GM12878 (cell line): ENCODE measurements around the gene TLR10. TPM values are rescaled to one million over a fixed set of nuclear protein-coding genes. Genes with fewer than 3 reads are reported as not detected.

Experiments
- BRCA1 ChIP-seq: IDR thresholded peaks from 2 replicates; pipeline ENCODE4 v1.6.1; 2011; ENCODE audit warnings: low read depth, low read length, improper control_type of control experiment
- CBFB ChIP-seq: IDR thresholded peaks from 2 replicates; pipeline ENCODE4 v1.6.1; 2016; ENCODE audit warnings: antibody characterized with exemption, low read depth
- CHD2 ChIP-seq: IDR thresholded peaks from 2 replicates; pipeline ENCODE4 v1.6.1; 2011; ENCODE audit warnings: low read depth, low read length, improper control_type of control experiment, borderline replicate concordance
- DPF2 ChIP-seq: fragments of 450-650 bp; IDR thresholded peaks from 2 replicates; pipeline ENCODE4 v1.6.1; 2017; ENCODE audit warnings: mild to moderate bottlenecking
- IRF4 ChIP-seq: IDR thresholded peaks from 2 replicates; pipeline ENCODE4 v1.6.1; 2011; ENCODE audit warnings: low read depth, low read length
- MXI1 ChIP-seq: fragments of 150-350 bp; IDR thresholded peaks from 2 replicates; pipeline ENCODE4 v1.6.1; 2011; ENCODE audit warnings: low read depth, mild to moderate bottlenecking, inconsistent platforms, low read length, improper control_type of control experiment
- MYB ChIP-seq: fragments of 150-350 bp; IDR thresholded peaks from 2 replicates; pipeline ENCODE4 v1.6.1; 2014; ENCODE audit warnings: mild to moderate bottlenecking, low read depth, low read length, borderline replicate concordance
- NBN ChIP-seq: fragments of 450-650 bp; IDR thresholded peaks from 2 replicates; pipeline ENCODE4 v1.6.1; 2016
- RB1 ChIP-seq: fragments of 450-650 bp; formaldehyde crosslinking; IDR thresholded peaks from 2 replicates; pipeline ENCODE4 v1.6.1; 2017; ENCODE audit warnings: mild to moderate bottlenecking, borderline replicate concordance
- RELA ChIP-seq: fragments of 450-650 bp; IDR thresholded peaks from 2 replicates; pipeline ENCODE4 v1.8.0; 2014; ENCODE audit warnings: borderline replicate concordance; ENCODE audit not compliant: partially characterized antibody
- RUNX3 ChIP-seq: IDR thresholded peaks from 2 replicates; pipeline ENCODE4 v1.6.1; 2012; ENCODE audit warnings: low read length, inconsistent platforms
- SUPT20H ChIP-seq: IDR thresholded peaks from 2 replicates; pipeline ENCODE4 v1.6.1; 2011; ENCODE audit warnings: low read depth, mild to moderate bottlenecking, low read length, moderate library complexity, borderline replicate concordance; ENCODE audit not compliant: control insufficient read depth
- TCF12 ChIP-seq: IDR thresholded peaks from 2 replicates; pipeline ENCODE4 v1.6.1; 2011; ENCODE audit warnings: low read depth, mild to moderate bottlenecking, low read length
- TCF7 ChIP-seq: IDR thresholded peaks from 2 replicates; pipeline ENCODE4 v1.6.1; 2014; ENCODE audit warnings: antibody characterized with exemption, borderline replicate concordance
- polyA plus RNA-seq, 11 experiments: library from polyadenylated mRNA; depleted of rRNA in 4 of 11; unstranded in 6 of 11; stranded (reverse) in 5 of 11; fragments of >200 nt; fragmentation: Nextera tagmentation in 4 of 11; fragmentation: Illumina TruSeq in 1 of 11; extraction: Ambion mirVana in 4 of 11; extraction: Trizol in 1 of 11; gene quantifications; 1 replicate in 1 of 11; 2 replicates in 10 of 11; pipeline versions ENCODE4 v1.2.1 to v1.2.3, GENCODE V29; 2011 to 2016; ENCODE audit warnings: inconsistent platforms in 2 of 11, missing spikeins in 2 of 11, low read depth in 1 of 11
- total RNA-seq, 4 experiments: library from RNA; depleted of rRNA in 3 of 4; stranded (reverse); fragments of >200 nt in 3 of 4; fragmentation: Illumina TruSeq in 1 of 4; extraction: Trizol in 1 of 4; gene quantifications; 2 replicates each; pipeline versions ENCODE4 v1.2.1 to v1.2.3, GENCODE V29; 2013 to 2021
- TF ChIP-seq, protein P1 (sequence below): fragments of 450-650 bp; IDR thresholded peaks from 2 replicates; pipeline ENCODE4 v1.6.1; 2017; ENCODE audit warnings: mild to moderate bottlenecking, moderate library complexity
- TF ChIP-seq, protein P2 (sequence below): IDR thresholded peaks from 2 replicates; pipeline ENCODE4 v1.6.1; 2011; ENCODE audit warnings: borderline replicate concordance, low read depth, mild to moderate bottlenecking, moderate library complexity, low read length; ENCODE audit not compliant: insufficient read depth, poor library complexity, severe bottlenecking
- TF ChIP-seq, protein P3 (sequence below): IDR thresholded peaks from 2 replicates; pipeline ENCODE4 v1.6.1; 2012; ENCODE audit warnings: low read depth, low read length, improper control_type of control experiment
- TF ChIP-seq, protein P4 (sequence below), 3 experiments: IDR thresholded peaks in 2 of 3; conservative IDR thresholded peaks in 1 of 3; 2 replicates each; pipeline ENCODE4 v1.5.1; 2011; ENCODE audit warnings: low read depth in 3 of 3, low read length in 3 of 3, mild to moderate bottlenecking in 3 of 3, control low read depth in 2 of 3, moderate library complexity in 2 of 3, inconsistent platforms in 1 of 3, mixed read lengths in 1 of 3; ENCODE audit not compliant: control insufficient read depth in 2 of 3, insufficient read depth in 1 of 3; ENCODE audit errors: extremely low read depth in 1 of 3
- TF ChIP-seq, protein P5 (sequence below): IDR thresholded peaks from 2 replicates; pipeline ENCODE4 v1.6.1; 2011; ENCODE audit warnings: borderline replicate concordance, low read depth, mild to moderate bottlenecking, moderate library complexity, mixed read lengths, low read length; ENCODE audit not compliant: insufficient read depth; ENCODE audit errors: extremely low read length

The TLR10 gene
- total and polyA plus RNA-seq, 10 of the 15 experiments (the other 5 are each of a cell fraction or from before 2014, with no cell fraction given), result 31.5 to 149 (median 64.9) TPM

DNA sequence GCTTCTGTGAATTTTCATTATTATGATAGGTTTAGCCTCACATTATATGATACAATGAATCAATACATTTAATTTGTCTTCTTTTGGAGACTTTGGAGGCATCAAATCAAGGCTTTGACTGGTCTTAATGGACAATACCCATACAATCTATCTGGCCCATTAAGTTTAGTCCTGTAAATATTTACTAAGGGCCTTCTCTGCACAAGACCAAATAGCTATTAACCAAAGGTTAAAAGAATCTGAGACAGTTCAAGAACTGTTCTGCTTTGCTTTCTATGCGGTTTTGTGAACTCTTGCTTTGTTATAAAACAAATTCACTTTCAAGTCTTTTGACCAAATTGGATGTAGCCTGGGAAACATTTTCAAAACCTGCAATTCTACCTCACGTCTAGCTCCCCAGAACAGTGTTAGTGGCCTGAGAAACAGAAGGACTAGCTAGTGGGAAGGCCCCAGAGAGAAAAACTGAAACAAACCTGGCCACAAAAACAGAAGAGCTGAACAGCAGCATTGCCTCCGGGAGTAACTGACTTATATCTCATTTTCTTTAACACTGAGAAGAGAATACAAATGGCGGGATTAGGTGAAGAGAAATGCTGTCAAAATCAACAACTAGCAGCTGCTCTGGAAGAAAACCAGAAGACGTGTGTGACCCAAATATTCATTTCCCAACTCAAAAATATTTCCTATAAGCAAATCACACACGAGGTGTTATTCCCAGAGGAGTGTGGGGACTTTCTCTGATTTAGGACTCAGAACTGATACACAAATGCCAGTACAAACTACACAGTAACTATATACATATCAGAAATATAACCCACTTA, 21.3 kb upstream of the TLR10 start (continued):
- TF ChIP-seq SUPT20H (no peak), MYB (no peak), NBN (peak; percentile 80), CBFB (peak; percentile 57), BRCA1 (0 out of 2 replicates have a peak, but pooled peaks have one; percentile 22), RB1 (peak; percentile 23; the same call in 1 of the 2 replicates), DPF2 (peak; percentile 63), MXI1 (peak; percentile 81), CHD2 (peak; percentile 59; the same call in 1 of the 2 replicates), IRF4 (peak; percentile 92), RUNX3 (peak; percentile 90), RELA (peak; percentile 41), TCF7 (peak; percentile 12; the same call in 1 of the 2 replicates), TCF12 (peak; percentile 89; the same call in 1 of the 2 replicates)
- TF ChIP-seq, protein P1, sequence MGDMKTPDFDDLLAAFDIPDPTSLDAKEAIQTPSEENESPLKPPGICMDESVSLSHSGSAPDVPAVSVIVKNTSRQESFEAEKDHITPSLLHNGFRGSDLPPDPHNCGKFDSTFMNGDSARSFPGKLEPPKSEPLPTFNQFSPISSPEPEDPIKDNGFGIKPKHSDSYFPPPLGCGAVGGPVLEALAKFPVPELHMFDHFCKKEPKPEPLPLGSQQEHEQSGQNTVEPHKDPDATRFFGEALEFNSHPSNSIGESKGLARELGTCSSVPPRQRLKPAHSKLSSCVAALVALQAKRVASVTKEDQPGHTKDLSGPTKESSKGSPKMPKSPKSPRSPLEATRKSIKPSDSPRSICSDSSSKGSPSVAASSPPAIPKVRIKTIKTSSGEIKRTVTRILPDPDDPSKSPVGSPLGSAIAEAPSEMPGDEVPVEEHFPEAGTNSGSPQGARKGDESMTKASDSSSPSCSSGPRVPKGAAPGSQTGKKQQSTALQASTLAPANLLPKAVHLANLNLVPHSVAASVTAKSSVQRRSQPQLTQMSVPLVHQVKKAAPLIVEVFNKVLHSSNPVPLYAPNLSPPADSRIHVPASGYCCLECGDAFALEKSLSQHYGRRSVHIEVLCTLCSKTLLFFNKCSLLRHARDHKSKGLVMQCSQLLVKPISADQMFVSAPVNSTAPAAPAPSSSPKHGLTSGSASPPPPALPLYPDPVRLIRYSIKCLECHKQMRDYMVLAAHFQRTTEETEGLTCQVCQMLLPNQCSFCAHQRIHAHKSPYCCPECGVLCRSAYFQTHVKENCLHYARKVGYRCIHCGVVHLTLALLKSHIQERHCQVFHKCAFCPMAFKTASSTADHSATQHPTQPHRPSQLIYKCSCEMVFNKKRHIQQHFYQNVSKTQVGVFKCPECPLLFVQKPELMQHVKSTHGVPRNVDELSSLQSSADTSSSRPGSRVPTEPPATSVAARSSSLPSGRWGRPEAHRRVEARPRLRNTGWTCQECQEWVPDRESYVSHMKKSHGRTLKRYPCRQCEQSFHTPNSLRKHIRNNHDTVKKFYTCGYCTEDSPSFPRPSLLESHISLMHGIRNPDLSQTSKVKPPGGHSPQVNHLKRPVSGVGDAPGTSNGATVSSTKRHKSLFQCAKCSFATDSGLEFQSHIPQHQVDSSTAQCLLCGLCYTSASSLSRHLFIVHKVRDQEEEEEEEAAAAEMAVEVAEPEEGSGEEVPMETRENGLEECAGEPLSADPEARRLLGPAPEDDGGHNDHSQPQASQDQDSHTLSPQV, result peak; percentile 68; the same call in 1 of the 2 replicates
- TF ChIP-seq, protein P2, sequence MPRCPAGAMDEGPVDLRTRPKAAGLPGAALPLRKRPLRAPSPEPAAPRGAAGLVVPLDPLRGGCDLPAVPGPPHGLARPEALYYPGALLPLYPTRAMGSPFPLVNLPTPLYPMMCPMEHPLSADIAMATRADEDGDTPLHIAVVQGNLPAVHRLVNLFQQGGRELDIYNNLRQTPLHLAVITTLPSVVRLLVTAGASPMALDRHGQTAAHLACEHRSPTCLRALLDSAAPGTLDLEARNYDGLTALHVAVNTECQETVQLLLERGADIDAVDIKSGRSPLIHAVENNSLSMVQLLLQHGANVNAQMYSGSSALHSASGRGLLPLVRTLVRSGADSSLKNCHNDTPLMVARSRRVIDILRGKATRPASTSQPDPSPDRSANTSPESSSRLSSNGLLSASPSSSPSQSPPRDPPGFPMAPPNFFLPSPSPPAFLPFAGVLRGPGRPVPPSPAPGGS, result peak; percentile 97
- TF ChIP-seq, protein P3, sequence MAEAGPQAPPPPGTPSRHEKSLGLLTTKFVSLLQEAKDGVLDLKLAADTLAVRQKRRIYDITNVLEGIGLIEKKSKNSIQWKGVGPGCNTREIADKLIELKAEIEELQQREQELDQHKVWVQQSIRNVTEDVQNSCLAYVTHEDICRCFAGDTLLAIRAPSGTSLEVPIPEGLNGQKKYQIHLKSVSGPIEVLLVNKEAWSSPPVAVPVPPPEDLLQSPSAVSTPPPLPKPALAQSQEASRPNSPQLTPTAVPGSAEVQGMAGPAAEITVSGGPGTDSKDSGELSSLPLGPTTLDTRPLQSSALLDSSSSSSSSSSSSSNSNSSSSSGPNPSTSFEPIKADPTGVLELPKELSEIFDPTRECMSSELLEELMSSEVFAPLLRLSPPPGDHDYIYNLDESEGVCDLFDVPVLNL, result no peak
- TF ChIP-seq, protein P4, sequence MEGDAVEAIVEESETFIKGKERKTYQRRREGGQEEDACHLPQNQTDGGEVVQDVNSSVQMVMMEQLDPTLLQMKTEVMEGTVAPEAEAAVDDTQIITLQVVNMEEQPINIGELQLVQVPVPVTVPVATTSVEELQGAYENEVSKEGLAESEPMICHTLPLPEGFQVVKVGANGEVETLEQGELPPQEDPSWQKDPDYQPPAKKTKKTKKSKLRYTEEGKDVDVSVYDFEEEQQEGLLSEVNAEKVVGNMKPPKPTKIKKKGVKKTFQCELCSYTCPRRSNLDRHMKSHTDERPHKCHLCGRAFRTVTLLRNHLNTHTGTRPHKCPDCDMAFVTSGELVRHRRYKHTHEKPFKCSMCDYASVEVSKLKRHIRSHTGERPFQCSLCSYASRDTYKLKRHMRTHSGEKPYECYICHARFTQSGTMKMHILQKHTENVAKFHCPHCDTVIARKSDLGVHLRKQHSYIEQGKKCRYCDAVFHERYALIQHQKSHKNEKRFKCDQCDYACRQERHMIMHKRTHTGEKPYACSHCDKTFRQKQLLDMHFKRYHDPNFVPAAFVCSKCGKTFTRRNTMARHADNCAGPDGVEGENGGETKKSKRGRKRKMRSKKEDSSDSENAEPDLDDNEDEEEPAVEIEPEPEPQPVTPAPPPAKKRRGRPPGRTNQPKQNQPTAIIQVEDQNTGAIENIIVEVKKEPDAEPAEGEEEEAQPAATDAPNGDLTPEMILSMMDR (IDR thresholded peaks at IDR 0.05 in 2 of 3, conservative IDR thresholded peaks at IDR 0.05 in 1 of 3; ENCODE audit: control insufficient read depth in 2 of 3, extremely low read depth in 1 of 3, insufficient read depth in 1 of 3, low read depth in 3 of 3, low read length in 3 of 3), result no peak
- TF ChIP-seq, protein P5, sequence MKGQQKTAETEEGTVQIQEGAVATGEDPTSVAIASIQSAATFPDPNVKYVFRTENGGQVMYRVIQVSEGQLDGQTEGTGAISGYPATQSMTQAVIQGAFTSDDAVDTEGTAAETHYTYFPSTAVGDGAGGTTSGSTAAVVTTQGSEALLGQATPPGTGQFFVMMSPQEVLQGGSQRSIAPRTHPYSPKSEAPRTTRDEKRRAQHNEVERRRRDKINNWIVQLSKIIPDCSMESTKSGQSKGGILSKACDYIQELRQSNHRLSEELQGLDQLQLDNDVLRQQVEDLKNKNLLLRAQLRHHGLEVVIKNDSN, result no peak
